GM19328 (cell line): Measurements from ENCODE around the gene KLF13.
A peak's percentile ranks its signal among the peaks of the same experiment; 100 is the strongest.

Source experiments
- ATAC-seq: cut with Tn5 transposase; IDR thresholded peaks from one replicate; pipeline ENCODE4 v1.9.1; 2021; ENCODE audit warnings: mild to moderate bottlenecking, moderate library complexity; ENCODE audit not compliant: unreplicated experiment

Gene KLF13

GRCh38 chr15:31326156-31326874 is at the start of gene KLF13:
Gene KLF13 (plus strand): TSS chr15:31326835. CDS start chr15:31327213, 378 bp downstream.
- peak; percentile 61 for ATAC-seq

- ATAC-seq = no peak
Measured at GRCh38 chr15:31277335-31278060, 49.1 kb upstream of the KLF13 start.

- ATAC-seq = no peak
Measured at GRCh38 chr15:31278061-31278445, 48.6 kb upstream of the KLF13 start.

- no peak for ATAC-seq
Measured at GRCh38 chr15:31278544-31279220, 48.0 kb upstream of the KLF13 start.

- ATAC-seq = no peak
Measured at GRCh38 chr15:31279221-31280045, 47.2 kb upstream of the KLF13 start.

GRCh38 chr15:31280046-31280830 is 46.4 kb upstream of the KLF13 start:
- ATAC-seq = no peak

GRCh38 chr15:31280831-31281216 is 45.8 kb upstream of the KLF13 start:
- no peak for ATAC-seq

- ATAC-seq = no peak
Measured at GRCh38 chr15:31283043-31283442, 43.6 kb upstream of the KLF13 start.

- no peak for ATAC-seq
Measured at GRCh38 chr15:31285772-31286261, 40.8 kb upstream of the KLF13 start.

- no peak for ATAC-seq
Measured at GRCh38 chr15:31291048-31291578, 35.5 kb upstream of the KLF13 start.

- no peak for ATAC-seq
Measured at GRCh38 chr15:31292391-31293015, 34.1 kb upstream of the KLF13 start.

GRCh38 chr15:31293655-31294054 is 33.0 kb upstream of the KLF13 start:
- no peak for ATAC-seq

GRCh38 chr15:31294067-31294466 is 32.6 kb upstream of the KLF13 start:
- ATAC-seq = no peak

GRCh38 chr15:31295658-31296057 is 31.0 kb upstream of the KLF13 start:
- no peak for ATAC-seq

GRCh38 chr15:31296219-31296645 is 30.4 kb upstream of the KLF13 start:
- no peak for ATAC-seq

GRCh38 chr15:31296646-31297574 is 29.7 kb upstream of the KLF13 start:
- no peak for ATAC-seq

GRCh38 chr15:31297575-31298456 is 28.8 kb upstream of the KLF13 start:
- no peak for ATAC-seq
